Measurements from ENCODE around the gene PJA2. TPM values are rescaled to one million over a fixed set of nuclear protein-coding genes. Genes with fewer than 3 reads are reported as not detected.

Gene PJA2
- polyA plus RNA-seq, 1 donor from 2014 or later = 142 TPM

DNA sequence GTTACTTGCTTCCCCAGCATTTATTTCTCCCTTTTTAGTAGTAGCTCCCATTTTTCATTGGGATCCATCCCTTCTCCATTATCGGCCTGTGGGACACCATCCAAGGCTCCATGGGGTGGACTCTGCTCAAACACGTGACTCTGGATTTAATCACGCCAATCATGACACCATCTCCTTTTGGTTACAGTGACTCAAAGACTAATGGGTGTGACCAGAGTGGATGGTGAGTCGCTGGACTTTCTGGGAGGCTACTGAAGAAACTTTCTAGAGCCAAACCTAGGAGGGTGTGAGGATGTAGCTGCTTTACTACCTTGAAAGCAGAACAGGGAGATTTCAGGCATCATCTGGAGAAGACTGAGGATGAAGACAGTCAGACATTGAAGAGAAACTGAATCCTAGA is 93.1 kb downstream of the PJA2 start:
- Histone ChIP-seq H3K27me3 (ENCODE audit: insufficient read depth, low read depth, low read length) (no peaks in the 10 kb centered on the region), H3K9me2 (ENCODE audit: insufficient read depth, low read length) (no peaks in the 10 kb centered on the region), H3K27ac (ENCODE audit: low read length) (no peak overlapping the region), H3K4me3 (ENCODE audit: low read length) (no peak overlapping the region), H3K9me3 (ENCODE audit: low read length) (no peaks in the 10 kb centered on the region), H2AFZ (ENCODE audit: low read depth, low read length) (no peak overlapping the region), H3K9ac (ENCODE audit: low read length) (no peak overlapping the region), H3F3A (ENCODE audit: insufficient read depth, low read length, poor library complexity, severe bottlenecking) (no peaks in the 10 kb centered on the region), H3K79me2 (replicated peaks; ENCODE audit: insufficient read depth, low read length) (no peaks in the 10 kb centered on the region), H3K36me3 (ENCODE audit: insufficient read depth, low read length) (no peaks in the 10 kb centered on the region), H4K20me1 (ENCODE audit: insufficient read depth) (no peaks in the 10 kb centered on the region), H3K4me2 (ENCODE audit: low read length) (no peak overlapping the region)
- TF ChIP-seq MXI1 (conservative IDR thresholded peaks at IDR 0.05; ENCODE audit: poor library complexity, severe bottlenecking) = no peak
- no peak for TF ChIP-seq SMC3 (conservative IDR thresholded peaks at IDR 0.05; ENCODE audit: poor library complexity)
- no peak for TF ChIP-seq EZH2 (IDR thresholded peaks at IDR 0.05; ENCODE audit: borderline replicate concordance, insufficient read depth, low read length, poor library complexity, severe bottlenecking)
- TF ChIP-seq RAD21 (conservative IDR thresholded peaks at IDR 0.05) = no peak
- TF ChIP-seq, protein P1, sequence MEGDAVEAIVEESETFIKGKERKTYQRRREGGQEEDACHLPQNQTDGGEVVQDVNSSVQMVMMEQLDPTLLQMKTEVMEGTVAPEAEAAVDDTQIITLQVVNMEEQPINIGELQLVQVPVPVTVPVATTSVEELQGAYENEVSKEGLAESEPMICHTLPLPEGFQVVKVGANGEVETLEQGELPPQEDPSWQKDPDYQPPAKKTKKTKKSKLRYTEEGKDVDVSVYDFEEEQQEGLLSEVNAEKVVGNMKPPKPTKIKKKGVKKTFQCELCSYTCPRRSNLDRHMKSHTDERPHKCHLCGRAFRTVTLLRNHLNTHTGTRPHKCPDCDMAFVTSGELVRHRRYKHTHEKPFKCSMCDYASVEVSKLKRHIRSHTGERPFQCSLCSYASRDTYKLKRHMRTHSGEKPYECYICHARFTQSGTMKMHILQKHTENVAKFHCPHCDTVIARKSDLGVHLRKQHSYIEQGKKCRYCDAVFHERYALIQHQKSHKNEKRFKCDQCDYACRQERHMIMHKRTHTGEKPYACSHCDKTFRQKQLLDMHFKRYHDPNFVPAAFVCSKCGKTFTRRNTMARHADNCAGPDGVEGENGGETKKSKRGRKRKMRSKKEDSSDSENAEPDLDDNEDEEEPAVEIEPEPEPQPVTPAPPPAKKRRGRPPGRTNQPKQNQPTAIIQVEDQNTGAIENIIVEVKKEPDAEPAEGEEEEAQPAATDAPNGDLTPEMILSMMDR (IDR thresholded peaks at IDR 0.05; ENCODE audit: poor library complexity, severe bottlenecking) = no peak
- TF ChIP-seq, protein P2, sequence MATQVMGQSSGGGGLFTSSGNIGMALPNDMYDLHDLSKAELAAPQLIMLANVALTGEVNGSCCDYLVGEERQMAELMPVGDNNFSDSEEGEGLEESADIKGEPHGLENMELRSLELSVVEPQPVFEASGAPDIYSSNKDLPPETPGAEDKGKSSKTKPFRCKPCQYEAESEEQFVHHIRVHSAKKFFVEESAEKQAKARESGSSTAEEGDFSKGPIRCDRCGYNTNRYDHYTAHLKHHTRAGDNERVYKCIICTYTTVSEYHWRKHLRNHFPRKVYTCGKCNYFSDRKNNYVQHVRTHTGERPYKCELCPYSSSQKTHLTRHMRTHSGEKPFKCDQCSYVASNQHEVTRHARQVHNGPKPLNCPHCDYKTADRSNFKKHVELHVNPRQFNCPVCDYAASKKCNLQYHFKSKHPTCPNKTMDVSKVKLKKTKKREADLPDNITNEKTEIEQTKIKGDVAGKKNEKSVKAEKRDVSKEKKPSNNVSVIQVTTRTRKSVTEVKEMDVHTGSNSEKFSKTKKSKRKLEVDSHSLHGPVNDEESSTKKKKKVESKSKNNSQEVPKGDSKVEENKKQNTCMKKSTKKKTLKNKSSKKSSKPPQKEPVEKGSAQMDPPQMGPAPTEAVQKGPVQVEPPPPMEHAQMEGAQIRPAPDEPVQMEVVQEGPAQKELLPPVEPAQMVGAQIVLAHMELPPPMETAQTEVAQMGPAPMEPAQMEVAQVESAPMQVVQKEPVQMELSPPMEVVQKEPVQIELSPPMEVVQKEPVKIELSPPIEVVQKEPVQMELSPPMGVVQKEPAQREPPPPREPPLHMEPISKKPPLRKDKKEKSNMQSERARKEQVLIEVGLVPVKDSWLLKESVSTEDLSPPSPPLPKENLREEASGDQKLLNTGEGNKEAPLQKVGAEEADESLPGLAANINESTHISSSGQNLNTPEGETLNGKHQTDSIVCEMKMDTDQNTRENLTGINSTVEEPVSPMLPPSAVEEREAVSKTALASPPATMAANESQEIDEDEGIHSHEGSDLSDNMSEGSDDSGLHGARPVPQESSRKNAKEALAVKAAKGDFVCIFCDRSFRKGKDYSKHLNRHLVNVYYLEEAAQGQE (IDR thresholded peaks at IDR 0.05; ENCODE audit: borderline replicate concordance) = no peak
- TF ChIP-seq POLR2AphosphoS5 (IDR thresholded peaks at IDR 0.05) = no peak
- TF ChIP-seq TAF1 (IDR thresholded peaks at IDR 0.05; ENCODE audit: low read depth) = no peak
- no peak for TF ChIP-seq EP300 (conservative IDR thresholded peaks at IDR 0.05; ENCODE audit: poor library complexity, severe bottlenecking)

DNA sequence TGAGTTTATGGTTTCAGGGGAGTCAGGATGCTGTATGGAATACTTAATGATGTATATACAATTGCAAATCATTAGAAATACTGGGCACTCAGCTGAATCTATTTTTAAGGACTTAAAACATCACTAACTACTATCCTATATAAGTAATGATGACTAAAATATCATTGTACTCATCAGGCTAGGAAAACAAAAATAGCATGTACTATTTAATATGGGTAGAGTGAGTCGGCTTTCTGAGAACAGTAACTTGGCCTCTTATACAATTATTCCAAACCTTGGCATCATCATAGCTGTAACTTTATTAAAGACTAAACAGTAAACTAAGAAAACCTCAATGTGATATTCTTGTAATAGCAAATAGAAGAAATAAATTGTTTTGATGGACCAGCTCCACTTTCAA is 94.5 kb downstream of the PJA2 start:
- H3K27ac ChIP-seq (ENCODE audit: low read length) = no peak overlapping the region
- no peaks in the 10 kb centered on the region for H3K79me2 ChIP-seq (replicated peaks; ENCODE audit: insufficient read depth, low read length)
- H3K9me3 ChIP-seq (ENCODE audit: low read length) = no peaks in the 10 kb centered on the region
- no peak overlapping the region for H3K4me2 ChIP-seq (ENCODE audit: low read length)
- no peaks in the 10 kb centered on the region for H3F3A ChIP-seq (ENCODE audit: insufficient read depth, low read length, poor library complexity, severe bottlenecking)
- no peaks in the 10 kb centered on the region for H3K36me3 ChIP-seq (ENCODE audit: insufficient read depth, low read length)
- no peak for TF ChIP-seq RAD21 (conservative IDR thresholded peaks at IDR 0.05)
- TF ChIP-seq TAF1 (IDR thresholded peaks at IDR 0.05; ENCODE audit: low read depth) = no peak
- TF ChIP-seq POLR2AphosphoS5 (IDR thresholded peaks at IDR 0.05) = no peak
- TF ChIP-seq EZH2 (IDR thresholded peaks at IDR 0.05; ENCODE audit: borderline replicate concordance, insufficient read depth, low read length, poor library complexity, severe bottlenecking) = no peak
- TF ChIP-seq, protein P1 (IDR thresholded peaks at IDR 0.05; ENCODE audit: poor library complexity, severe bottlenecking) = no peak
- TF ChIP-seq EP300 (conservative IDR thresholded peaks at IDR 0.05; ENCODE audit: poor library complexity, severe bottlenecking) = no peak
- H3K9me2 ChIP-seq (ENCODE audit: insufficient read depth, low read length) = no peaks in the 10 kb centered on the region
- no peak overlapping the region for H3K4me3 ChIP-seq (ENCODE audit: low read length)
- H3K9ac ChIP-seq (ENCODE audit: low read length) = no peak overlapping the region
- no peak overlapping the region for H2AFZ ChIP-seq (ENCODE audit: low read depth, low read length)
- no peaks in the 10 kb centered on the region for H3K27me3 ChIP-seq (ENCODE audit: insufficient read depth, low read depth, low read length)
- H4K20me1 ChIP-seq (ENCODE audit: insufficient read depth) = no peaks in the 10 kb centered on the region
